Islet of Langerhans (tissue), 1 donor: ENCODE measurements around the gene EHBP1L1.

Experiments
- FAIRE-seq: peaks from one replicate; lab custom pipeline; 2011; peaks lifted over from hg19 to GRCh38; lab: Jason Lieb, UNC

Gene EHBP1L1

DNA sequence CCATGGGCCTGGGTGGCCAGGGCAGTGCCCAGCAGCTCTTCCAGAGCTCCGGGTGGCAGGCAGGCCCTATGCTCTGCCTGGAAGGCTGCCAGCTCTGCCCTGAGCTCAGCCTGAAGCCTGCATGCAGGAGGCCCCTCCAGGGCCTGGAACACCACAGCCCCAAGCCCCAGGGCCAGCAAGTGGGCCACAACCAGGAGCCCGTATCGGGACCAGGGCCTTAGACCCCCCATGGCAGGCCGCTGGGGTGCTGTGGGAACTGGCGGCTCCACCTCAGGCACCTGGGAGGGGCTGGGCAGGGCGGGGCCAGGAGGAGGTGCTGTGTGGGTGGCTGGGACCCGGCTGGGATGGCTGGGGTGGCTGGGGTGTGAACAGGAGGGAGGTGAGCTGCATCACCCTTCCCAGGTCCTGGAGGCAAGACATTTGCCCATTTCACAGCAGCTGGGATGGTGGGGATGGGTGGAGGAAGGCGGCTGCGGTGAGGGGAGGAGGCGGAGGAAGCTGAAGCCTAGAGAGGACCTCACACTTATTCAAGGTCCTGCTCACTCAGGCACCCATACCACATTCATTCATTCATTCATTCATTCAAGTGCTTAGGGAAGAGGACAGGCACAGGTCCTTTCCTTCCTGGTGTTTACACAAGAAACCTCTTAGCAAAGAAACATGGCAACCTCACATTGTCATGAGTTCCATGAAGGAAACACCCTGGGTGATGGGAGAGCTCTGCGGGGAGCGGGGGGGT, 19.9 kb downstream of the EHBP1L1 start, which contains the start of gene KCNK7:
KCNK7 (minus strand) TSS at position 258 of the 739 bp plus-strand sequence; CDS start at position 230, 28 bp downstream.
- FAIRE-seq = no peak

DNA sequence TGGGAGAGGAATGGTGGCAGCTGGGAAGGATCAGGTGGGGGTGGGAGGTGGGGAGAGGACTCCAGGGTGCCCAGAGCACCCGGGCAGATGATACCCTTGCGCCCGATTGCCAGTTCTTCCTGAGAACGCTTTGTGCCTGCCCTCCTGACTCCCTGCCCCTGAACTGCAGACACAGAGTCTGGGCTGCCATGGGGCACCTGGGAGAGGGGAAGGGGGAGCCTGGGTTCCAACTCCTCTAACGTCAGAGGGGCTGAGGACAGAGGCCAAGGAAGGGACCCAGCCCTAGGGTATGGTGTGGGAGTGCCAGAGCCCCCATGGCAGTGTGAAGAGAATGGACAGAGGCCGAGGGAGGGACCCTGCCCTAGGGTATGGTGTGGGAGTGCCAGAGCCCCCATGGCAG, 20.7 kb downstream of the EHBP1L1 start:
- FAIRE-seq = no peak

DNA sequence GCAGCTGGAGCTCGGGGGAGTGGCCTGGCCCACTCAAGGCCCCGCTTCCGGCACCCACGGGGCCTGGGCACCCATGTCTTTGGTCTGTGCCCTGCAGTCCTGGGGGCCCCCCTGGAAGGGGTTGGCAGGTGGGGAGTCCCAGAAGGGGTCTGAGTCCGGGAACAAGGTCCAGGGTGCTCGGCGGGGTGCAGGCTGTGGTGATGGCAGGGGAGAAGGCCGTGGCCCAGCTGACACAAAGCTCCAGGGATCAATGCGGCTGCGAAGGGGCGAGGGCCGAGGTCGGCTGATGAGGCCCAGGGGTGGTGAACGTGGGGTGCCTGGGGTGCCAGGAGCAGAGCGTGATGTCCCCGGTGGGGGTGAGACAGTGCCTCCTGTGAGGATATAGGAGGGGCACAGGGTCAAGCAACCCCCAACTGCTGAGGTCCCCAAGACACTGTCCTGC, 22.4 kb downstream of the EHBP1L1 start:
- no peak for FAIRE-seq

- FAIRE-seq = no peak
Measured at GRCh38 chr11:65599216-65599954, 23.5 kb downstream of the EHBP1L1 start.

GRCh38 chr11:65599955-65600246, 24.0 kb downstream of the EHBP1L1 start:
- no peak for FAIRE-seq

- FAIRE-seq = no peak
Measured at GRCh38 chr11:65604258-65604657, 28.4 kb downstream of the EHBP1L1 start.

DNA sequence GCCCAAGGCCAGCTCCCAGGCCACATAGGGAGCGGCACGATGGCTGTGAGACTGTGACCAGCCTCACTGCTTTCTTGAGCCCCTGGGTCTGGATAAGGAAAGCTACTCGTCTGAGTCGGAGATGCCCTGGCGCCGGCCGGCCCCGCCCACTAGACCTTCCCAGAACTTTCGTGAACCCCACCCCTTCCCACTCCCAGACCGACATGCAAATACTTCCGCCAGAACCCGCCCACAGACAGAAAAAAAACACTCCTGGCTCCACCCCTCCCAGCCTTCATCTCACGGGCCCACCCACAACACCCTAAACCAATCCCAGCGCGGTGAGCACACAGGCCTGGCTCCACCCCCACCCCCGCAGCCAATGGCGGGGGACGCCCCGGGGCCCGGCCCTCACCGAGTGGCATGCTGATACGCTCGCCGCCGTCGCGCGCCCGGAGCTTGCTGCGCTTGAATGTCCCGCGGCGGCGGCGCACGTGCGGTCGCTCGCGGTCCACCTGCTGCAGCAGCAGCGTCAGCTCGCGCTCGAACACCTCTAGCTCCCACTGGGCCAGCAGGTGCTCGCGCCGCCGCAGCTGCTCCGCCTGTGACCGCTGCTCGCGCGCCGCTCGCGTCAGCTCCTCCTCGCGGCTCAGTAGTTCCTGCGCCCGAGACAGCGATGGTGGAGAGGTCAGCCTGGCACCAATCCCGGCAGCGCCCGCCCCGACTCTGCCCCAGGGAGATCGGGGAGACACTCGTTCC, 31.2 kb downstream of the EHBP1L1 start:
- no peak for FAIRE-seq

DNA sequence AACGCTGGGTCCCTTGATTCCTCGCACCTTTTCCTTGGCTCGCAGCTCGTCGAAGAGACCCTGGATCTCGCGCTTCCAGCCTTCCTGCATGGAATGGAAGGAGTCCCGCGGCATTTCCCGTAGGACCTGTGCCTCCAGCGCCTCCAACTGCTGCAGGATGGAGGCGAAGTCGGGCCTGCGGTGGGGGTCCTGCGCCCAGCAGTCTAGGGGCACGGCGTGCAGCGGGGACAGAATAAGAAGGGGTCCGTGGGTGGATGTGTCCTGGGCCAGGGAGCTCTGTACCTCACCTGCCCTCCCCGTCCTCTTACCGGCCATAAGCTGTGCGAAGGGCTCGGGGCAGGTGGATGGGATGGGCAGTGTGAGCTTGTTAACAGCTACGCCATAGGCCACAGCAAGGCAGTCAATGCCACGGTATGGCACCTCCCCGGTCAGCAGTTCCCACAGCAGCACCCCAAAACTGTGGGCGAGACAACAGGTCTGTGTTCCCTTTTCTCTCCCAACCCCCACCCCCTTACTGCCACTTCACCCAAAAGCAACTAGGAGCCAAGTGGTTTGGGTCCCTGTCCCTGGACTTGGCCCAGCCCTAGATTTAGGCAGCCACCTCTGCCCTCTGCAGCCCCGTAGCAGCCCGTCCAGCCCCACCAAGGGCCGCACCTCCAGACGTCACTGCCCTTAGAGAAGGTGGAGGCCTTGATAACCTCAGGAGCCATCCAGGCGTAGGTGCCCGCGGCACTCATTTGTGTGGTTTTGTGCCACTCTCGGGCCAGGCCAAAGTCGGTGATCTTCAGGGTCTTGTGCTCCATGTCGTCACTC, 32.0 kb downstream of the EHBP1L1 start:
- FAIRE-seq = no peak

DNA sequence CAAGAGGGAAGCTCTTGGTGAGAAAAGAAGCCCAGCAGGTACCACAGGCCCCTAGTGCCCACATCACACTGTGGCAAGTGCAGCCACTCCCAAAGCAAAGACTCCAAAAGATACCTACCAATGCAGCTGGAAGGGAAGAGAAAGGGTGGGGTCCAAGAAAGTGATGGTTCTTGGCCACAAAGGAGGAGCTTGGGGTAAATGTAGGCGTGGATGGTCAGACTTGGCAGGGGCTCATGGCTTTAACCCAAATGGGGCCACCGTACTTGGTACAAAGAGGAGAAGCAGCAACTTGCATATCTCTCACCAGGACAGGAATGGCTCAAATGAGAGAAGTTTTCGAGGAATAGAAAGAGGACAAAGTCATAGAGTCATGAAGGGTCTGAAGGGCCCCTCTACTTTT, 33.4 kb downstream of the EHBP1L1 start:
- no peak for FAIRE-seq

DNA sequence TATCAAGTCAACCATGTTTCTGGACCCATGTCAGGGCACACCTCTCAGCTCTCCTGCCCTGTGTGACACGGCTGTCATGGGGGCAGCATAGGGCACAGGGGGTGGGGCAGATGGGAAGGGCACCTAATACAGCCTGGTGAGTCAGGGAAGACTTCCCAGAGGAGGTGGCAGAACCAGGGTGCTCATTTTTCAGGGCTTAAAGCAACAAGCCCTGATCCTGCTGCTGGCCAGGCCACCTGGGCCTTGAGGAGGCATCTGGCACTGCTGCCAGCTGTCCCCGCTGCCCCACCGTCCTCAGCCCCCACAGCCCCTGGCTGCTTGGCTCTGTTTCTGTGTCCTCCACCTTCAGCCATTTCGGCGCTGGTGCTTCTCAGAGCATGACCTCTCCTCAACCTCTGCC, 33.8 kb downstream of the EHBP1L1 start:
- FAIRE-seq = no peak

DNA sequence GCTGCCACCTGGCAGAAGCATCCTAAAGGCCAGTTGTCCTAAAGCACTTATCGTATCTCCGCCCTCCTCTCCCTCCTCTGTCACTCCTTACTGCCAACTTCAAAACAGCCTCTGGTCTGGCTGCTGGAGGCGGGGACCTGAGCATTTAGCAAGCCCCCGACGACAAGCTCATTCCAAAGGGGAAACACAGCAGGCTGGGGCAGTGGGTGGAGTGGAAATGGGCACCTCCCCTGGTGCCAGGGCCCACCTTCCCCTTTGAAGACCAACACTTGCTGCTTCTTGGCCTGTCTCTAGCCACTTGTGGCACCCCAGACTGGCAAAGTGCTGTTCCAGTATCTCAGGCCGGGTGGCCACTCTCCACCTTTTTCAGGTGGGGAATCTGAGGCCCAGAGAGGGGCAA, 34.6 kb downstream of the EHBP1L1 start:
- FAIRE-seq = no peak

GRCh38 chr11:65611028-65611757, 35.3 kb downstream of the EHBP1L1 start:
- no peak for FAIRE-seq

GRCh38 chr11:65611758-65612603, 36.1 kb downstream of the EHBP1L1 start:
- FAIRE-seq = no peak

DNA sequence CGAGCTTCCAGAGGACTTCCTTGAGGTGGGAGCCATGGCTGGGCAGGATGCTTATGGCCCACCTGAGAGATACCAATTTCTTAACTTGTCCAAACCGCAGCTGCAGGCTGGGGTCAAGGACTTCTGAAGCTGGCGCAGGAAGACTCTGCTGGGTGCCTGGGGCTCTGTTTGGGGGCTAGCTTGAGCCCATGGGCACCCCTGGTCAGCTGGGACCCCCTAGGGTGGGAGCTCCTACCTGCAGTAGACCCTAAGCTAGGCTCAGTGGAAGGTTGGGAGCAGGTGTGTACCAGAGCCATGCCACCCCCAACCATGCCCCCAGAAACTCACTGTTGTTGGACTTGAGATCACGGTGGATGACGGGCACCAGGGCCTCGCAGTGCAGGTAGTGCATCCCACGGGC, 36.8 kb downstream of the EHBP1L1 start:
- no peak for FAIRE-seq

DNA sequence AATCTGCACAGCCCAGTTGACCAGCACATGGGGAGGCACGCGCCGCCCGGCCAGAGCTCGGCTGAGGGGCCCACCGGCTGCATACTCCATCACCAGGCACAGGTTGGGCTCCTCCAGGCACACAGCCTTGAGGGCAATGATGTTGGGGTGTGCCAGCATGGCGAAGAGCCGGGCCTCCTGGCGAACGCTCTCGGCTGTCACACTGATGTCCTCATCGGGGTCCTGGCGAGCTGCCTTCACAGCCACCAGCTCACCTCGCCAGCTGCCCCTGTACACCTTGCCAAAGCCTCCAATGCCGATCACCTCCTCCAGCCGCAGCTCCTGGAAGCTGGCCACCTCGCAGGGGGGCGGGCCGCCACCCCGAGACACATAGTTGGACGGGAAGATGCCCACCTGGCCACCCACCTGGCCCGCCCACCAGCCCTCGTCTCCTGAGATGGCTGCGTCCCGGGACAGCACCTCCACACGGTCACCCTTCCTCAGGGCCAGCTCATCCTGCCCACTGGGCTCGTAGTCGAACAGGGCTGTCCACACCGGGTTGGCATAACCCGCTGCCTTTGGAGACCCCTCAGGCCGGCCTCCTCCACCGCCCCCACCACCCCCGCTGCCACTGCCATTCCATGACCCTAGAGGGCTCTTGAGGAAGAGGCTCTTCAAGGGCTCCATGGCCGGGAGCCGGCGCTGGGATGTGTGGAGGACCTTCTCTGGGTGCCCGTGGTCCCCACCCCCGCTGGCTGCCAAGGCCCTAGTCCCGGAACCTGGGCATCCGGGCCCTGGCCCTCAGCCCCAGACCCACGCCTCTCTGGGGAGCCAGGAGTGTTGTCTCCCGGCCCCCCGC, 37.5 kb downstream of the EHBP1L1 start:
- no peak for FAIRE-seq

GRCh38 chr11:65615229-65615949, 39.5 kb downstream of the EHBP1L1 start, which contains the start of gene PCNX3:
Gene PCNX3, plus strand, starts transcription at chr11:65615776. Its CDS starts 536 bp downstream, at chr11:65616312.
- FAIRE-seq = peak; percentile 99

DNA sequence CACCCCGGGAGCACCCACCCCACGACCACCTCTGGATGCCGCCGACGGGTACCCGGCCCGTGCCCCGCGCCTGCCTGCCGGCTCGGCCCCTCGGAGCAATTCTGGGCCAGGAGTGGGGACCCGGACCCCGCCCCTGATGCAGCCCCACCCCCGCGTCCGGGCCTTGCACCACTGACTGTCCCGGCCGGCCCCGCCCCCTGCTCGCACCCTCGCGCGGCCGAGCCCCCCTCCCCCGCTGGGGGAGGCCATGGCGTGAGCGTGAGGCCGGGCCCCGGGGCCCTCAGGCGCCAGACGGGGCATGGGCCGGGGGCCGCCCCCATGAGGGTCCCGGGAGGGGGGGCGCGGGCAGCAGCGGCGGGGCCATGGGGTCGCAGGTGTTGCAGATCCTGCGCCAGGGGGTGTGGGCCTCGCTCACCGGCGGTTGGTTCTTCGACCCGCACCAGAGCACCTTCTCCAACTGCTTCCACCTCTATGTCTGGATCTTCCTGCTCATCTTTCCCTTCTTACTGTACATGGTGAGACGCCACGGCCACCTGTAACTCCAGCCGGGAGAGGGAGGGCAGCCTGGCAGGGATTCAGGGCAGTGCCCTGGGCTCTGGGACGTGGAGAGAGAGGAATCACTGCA, 40.2 kb downstream of the EHBP1L1 start:
- FAIRE-seq = no peak

- FAIRE-seq = no peak
Measured at GRCh38 chr11:65616575-65617001, 40.7 kb downstream of the EHBP1L1 start.
